ENCODE data around the gene SLC13A4.

DNA sequence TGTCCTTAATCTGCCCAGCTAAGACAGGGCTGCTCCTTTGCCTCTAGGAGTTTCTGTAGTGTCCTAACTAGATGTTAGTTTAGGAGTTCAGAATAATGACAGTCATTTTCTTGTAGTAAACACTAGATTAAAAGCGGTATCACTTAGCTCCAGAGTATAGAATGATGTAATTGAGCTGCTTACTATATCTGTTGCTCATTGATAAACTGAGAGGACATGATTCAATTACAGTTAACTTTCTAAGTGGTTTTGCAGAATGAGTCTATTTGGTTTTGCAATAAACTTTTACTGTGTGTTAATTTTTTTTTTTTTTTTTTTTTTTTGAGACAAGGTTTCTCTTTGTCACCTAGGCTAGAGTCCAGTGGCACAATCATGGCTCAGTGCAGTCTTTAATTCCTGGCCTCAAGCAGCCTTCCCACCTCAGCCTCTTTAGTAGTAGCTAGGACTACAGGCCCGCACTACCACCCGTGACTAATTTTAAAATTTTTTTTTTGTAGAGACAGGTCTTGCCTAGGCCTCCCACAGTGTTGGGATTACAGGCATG is 63.9 kb downstream of the SLC13A4 start:
- TF ChIP-seq, protein P1, sequence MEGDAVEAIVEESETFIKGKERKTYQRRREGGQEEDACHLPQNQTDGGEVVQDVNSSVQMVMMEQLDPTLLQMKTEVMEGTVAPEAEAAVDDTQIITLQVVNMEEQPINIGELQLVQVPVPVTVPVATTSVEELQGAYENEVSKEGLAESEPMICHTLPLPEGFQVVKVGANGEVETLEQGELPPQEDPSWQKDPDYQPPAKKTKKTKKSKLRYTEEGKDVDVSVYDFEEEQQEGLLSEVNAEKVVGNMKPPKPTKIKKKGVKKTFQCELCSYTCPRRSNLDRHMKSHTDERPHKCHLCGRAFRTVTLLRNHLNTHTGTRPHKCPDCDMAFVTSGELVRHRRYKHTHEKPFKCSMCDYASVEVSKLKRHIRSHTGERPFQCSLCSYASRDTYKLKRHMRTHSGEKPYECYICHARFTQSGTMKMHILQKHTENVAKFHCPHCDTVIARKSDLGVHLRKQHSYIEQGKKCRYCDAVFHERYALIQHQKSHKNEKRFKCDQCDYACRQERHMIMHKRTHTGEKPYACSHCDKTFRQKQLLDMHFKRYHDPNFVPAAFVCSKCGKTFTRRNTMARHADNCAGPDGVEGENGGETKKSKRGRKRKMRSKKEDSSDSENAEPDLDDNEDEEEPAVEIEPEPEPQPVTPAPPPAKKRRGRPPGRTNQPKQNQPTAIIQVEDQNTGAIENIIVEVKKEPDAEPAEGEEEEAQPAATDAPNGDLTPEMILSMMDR (IDR thresholded peaks at IDR 0.05) = no peak
- TF ChIP-seq POLR2AphosphoS5 (IDR thresholded peaks at IDR 0.05; ENCODE audit: insufficient read depth in 1 of 2, low read depth in 1 of 2) (no peak), POLR2A (IDR thresholded peaks at IDR 0.05) (no peak)
